KMS-11 (cell line): ENCODE data around the gene SAG.

Source experiments
- H2AFZ ChIP-seq: fragments of 200-600 bp; sonication (generic); 2 replicates; pipeline ENCODE4 v1.6.1; 2016; ENCODE audit warnings: antibody characterized with exemption, mixed run types, low read depth
- H3K27ac ChIP-seq: fragments of 200-600 bp; sonication (generic); 2 replicates; pipeline ENCODE4 v1.6.1; 2016; ENCODE audit warnings: mild to moderate bottlenecking, mixed run types
- H3K27me3 ChIP-seq: fragments of 200-600 bp; sonication (generic); 2 replicates; pipeline ENCODE4 v1.6.1; 2017; ENCODE audit warnings: mild to moderate bottlenecking, low read depth, mixed run types, moderate library complexity; ENCODE audit not compliant: insufficient read depth
- H3K36me3 ChIP-seq: fragments of 200-600 bp; sonication (generic); 2 replicates; pipeline ENCODE4 v1.6.1; 2017; ENCODE audit warnings: mild to moderate bottlenecking, mixed run types; ENCODE audit not compliant: insufficient read depth
- H3K4me1 ChIP-seq: fragments of 200-600 bp; sonication (generic); 2 replicates; pipeline ENCODE4 v1.6.1; 2016; ENCODE audit warnings: mild to moderate bottlenecking, low read depth, mixed run types; ENCODE audit not compliant: poor library complexity, severe bottlenecking
- H3K4me2 ChIP-seq: fragments of 200-600 bp; sonication (generic); 2 replicates; pipeline ENCODE4 v1.7.0; 2016; ENCODE audit warnings: mild to moderate bottlenecking, mixed run types
- H3K4me3 ChIP-seq: fragments of 200-600 bp; sonication (generic); IDR thresholded peaks from 2 replicates; pipeline ENCODE4 v1.6.1; 2017; ENCODE audit warnings: low read depth, low read length, mixed read lengths; ENCODE audit not compliant: insufficient read depth
- H3K79me2 ChIP-seq: fragments of 200-600 bp; sonication (generic); 2 replicates; pipeline ENCODE4 v1.6.1; 2016; ENCODE audit warnings: low read depth, mixed run types; ENCODE audit not compliant: insufficient read depth
- H3K9ac ChIP-seq: fragments of 200-600 bp; sonication (generic); 2 replicates; pipeline ENCODE4 v1.6.1; 2016; ENCODE audit warnings: mild to moderate bottlenecking, mixed run types
- H4K20me1 ChIP-seq: fragments of 200-600 bp; sonication (generic); 2 replicates; pipeline ENCODE4 v1.6.1; 2016; ENCODE audit warnings: mild to moderate bottlenecking, mixed run types; ENCODE audit not compliant: insufficient read depth
- TF ChIP-seq, protein P1 (sequence below): fragments of 200-600 bp; sonication (generic); conservative IDR thresholded peaks from 2 replicates; pipeline ENCODE4 v1.6.1; 2017; ENCODE audit warnings: low read depth, mild to moderate bottlenecking, antibody characterized with exemption, low read length, moderate library complexity, mixed read lengths

SAG gene

GRCh38 chr2:233375490-233376314 lies 68.1 kb downstream of the SAG start:
- Histone ChIP-seq H4K20me1 (no peaks in the 10 kb centered on the region), H3K4me3 (no peak overlapping the region), H3K27ac (peak overlapping the region; percentile 51), H3K9ac (peak overlapping the region; percentile 5; the same call in 1 of the 2 replicates), H3K4me2 (peak overlapping the region; percentile 66), H3K36me3 (no peaks in the 10 kb centered on the region), H3K79me2 (no peaks in the 10 kb centered on the region), H3K27me3 (no peaks in the 10 kb centered on the region), H3K4me1 (peaks cover 31% of the 10 kb centered on the region), H2AFZ (no peak overlapping the region)
- TF ChIP-seq, protein P1, sequence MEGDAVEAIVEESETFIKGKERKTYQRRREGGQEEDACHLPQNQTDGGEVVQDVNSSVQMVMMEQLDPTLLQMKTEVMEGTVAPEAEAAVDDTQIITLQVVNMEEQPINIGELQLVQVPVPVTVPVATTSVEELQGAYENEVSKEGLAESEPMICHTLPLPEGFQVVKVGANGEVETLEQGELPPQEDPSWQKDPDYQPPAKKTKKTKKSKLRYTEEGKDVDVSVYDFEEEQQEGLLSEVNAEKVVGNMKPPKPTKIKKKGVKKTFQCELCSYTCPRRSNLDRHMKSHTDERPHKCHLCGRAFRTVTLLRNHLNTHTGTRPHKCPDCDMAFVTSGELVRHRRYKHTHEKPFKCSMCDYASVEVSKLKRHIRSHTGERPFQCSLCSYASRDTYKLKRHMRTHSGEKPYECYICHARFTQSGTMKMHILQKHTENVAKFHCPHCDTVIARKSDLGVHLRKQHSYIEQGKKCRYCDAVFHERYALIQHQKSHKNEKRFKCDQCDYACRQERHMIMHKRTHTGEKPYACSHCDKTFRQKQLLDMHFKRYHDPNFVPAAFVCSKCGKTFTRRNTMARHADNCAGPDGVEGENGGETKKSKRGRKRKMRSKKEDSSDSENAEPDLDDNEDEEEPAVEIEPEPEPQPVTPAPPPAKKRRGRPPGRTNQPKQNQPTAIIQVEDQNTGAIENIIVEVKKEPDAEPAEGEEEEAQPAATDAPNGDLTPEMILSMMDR, result no peak

- no peak overlapping the region for H3K4me2 ChIP-seq
- no peaks in the 10 kb centered on the region for H3K27me3 ChIP-seq
- H3K79me2 ChIP-seq, result no peaks in the 10 kb centered on the region
- H3K36me3 ChIP-seq, result no peaks in the 10 kb centered on the region
- no peak overlapping the region for H2AFZ ChIP-seq
- no peak overlapping the region for H3K4me3 ChIP-seq
- H3K9ac ChIP-seq, result no peak overlapping the region
- H3K4me1 ChIP-seq, result peaks cover 25% of the 10 kb centered on the region
- H4K20me1 ChIP-seq, result no peaks in the 10 kb centered on the region
- TF ChIP-seq, protein P1, result no peak
- H3K27ac ChIP-seq, result no peak overlapping the region
Measured at GRCh38 chr2:233379034-233379433, 71.4 kb downstream of the SAG start.

- Histone ChIP-seq H3K9ac (no peak overlapping the region), H2AFZ (no peak overlapping the region), H3K79me2 (no peaks in the 10 kb centered on the region), H3K27ac (no peak overlapping the region), H4K20me1 (no peaks in the 10 kb centered on the region), H3K36me3 (no peaks in the 10 kb centered on the region), H3K4me2 (no peak overlapping the region), H3K27me3 (no peaks in the 10 kb centered on the region), H3K4me3 (no peak overlapping the region), H3K4me1 (peaks cover 22% of the 10 kb centered on the region)
- TF ChIP-seq, protein P1, result no peak
Measured at GRCh38 chr2:233379441-233379840, 71.8 kb downstream of the SAG start.

GRCh38 chr2:233380132-233380895 lies 72.7 kb downstream of the SAG start:
- Histone ChIP-seq H2AFZ (no peak overlapping the region), H3K79me2 (no peaks in the 10 kb centered on the region; the same call in 1 of the 2 replicates), H3K36me3 (no peaks in the 10 kb centered on the region), H3K4me2 (no peak overlapping the region), H4K20me1 (no peaks in the 10 kb centered on the region), H3K27me3 (no peaks in the 10 kb centered on the region), H3K9ac (no peak overlapping the region), H3K27ac (no peak overlapping the region), H3K4me1 (peaks cover 14% of the 10 kb centered on the region), H3K4me3 (no peak overlapping the region)
- TF ChIP-seq, protein P1, result no peak
